ENCODE measurements around the gene OR2AT4. TPM values are rescaled to one million over a fixed set of nuclear protein-coding genes. Genes with fewer than 3 reads are reported as not detected.
A peak's percentile ranks its signal among the peaks of the same experiment; 100 is the strongest.

OR2AT4 gene
- total and polyA plus RNA-seq, 2 of the 8 experiments (the other 6 are each of a cell fraction or from before 2014, with no cell fraction given) = not detected

DNA sequence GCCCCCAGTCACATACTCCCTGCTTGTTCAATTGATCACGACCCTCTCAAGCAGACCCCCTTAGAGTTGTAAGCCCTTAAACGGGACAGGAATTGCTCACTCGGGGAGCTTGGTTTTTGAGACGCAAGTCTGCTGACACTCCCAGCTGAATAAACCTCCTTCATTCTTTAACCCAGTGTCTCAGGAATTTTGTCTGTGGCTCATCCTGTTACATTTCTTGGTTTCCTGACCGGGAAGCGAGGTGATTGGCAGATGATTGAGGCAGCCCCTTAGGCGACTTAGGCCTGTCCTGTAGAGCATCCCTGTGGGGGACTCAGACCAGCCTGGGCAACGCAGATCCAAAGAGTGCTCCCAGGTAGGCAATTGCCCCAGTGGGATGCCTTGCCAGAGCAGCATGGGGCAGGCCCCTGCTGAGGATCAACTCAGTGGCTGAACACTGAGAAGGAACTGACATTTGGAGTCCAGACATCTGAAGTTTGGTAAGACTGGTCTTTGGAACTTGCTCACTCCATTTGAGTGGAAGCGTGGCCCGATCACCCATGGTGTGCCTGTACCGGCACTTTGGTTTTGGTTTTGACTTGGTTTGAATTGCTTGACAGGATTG is 56.4 kb downstream of the OR2AT4 start:
- H3K36me3 ChIP-seq (ENCODE audit: control insufficient read depth in 2 of 4, insufficient read depth in 4 of 4, low read length in 3 of 4) = no peaks in the 10 kb centered on the region
- no peak overlapping the region for H4K8ac ChIP-seq (ENCODE audit: extremely low read depth, insufficient read depth, low read length)
- no peak overlapping the region for H2BK15ac ChIP-seq (ENCODE audit: low read length)
- no peak overlapping the region for H4K91ac ChIP-seq (replicated peaks; ENCODE audit: insufficient read length, low read length)
- no peak overlapping the region for H3K18ac ChIP-seq (ENCODE audit: extremely low read depth, low read length)
- peak in 1 of 2 experiments; percentile 23 for DNase-seq (ENCODE audit: low read depth in 1 of 2, low spot score in 2 of 2)
- TF ChIP-seq CTCF (IDR thresholded peaks at IDR 0.05; ENCODE audit: control extremely low read depth in 1 of 3, insufficient read depth in 1 of 3, low read depth in 1 of 3, low read length in 3 of 3) = no peak
- no peak for TF ChIP-seq KDM1A (IDR thresholded peaks at IDR 0.05; ENCODE audit: borderline replicate concordance, low read length)
- TF ChIP-seq SP4 (IDR thresholded peaks at IDR 0.05; ENCODE audit: low read length) = no peak
- TF ChIP-seq, protein P1, sequence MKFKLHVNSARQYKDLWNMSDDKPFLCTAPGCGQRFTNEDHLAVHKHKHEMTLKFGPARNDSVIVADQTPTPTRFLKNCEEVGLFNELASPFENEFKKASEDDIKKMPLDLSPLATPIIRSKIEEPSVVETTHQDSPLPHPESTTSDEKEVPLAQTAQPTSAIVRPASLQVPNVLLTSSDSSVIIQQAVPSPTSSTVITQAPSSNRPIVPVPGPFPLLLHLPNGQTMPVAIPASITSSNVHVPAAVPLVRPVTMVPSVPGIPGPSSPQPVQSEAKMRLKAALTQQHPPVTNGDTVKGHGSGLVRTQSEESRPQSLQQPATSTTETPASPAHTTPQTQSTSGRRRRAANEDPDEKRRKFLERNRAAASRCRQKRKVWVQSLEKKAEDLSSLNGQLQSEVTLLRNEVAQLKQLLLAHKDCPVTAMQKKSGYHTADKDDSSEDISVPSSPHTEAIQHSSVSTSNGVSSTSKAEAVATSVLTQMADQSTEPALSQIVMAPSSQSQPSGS (IDR thresholded peaks at IDR 0.05; ENCODE audit: low read length) = no peak
- TF ChIP-seq KDM5A (IDR thresholded peaks at IDR 0.05; ENCODE audit: low read length) = no peak
- TF ChIP-seq JUN (IDR thresholded peaks at IDR 0.05; ENCODE audit: low read depth, low read length) = no peak
- no peak for TF ChIP-seq USF2 (IDR thresholded peaks at IDR 0.05; ENCODE audit: low read length)
- CTCF ChIA-PET (ENCODE audit: partially characterized antibody) = no interaction called here
- 91% methylated on average over 11 of the region's 11 CpGs; no CpG with 5 or more reads in 1 of the 2 experiments for WGBS, 2 experiments (ENCODE audit: extremely low coverage in 1 of 2, insufficient coverage in 1 of 2, insufficient read length in 1 of 2, insufficient replicate concordance in 2 of 2, low coverage in 1 of 2, low lambda C conversion rate in 2 of 2, missing lambda C conversion rate in 1 of 2)
- H4K5ac ChIP-seq (ENCODE audit: insufficient read length, low read depth, low read length) = no peak overlapping the region
- 0 out of 7 replicates have a peak, but pooled peaks cover 0 to 2% (median 0%) of the 10 kb centered on the region in 4 experiments for H3K4me1 ChIP-seq (replicated peaks in 1 of 4; ENCODE audit: control insufficient read depth in 3 of 4, insufficient read depth in 4 of 4, low read length in 3 of 4)
- POLR2A ChIA-PET (ENCODE audit: partially characterized antibody) = interaction anchor here (0.6 kb wide), 1 partner anchor 113 kb away, joined by 3 read pairs; no protein-coding TSS in a partner anchor
- H3K14ac ChIP-seq (ENCODE audit: insufficient read length) = no peak overlapping the region
- no peak overlapping the region for H2BK20ac ChIP-seq (ENCODE audit: low read length)
- H3K27me3 ChIP-seq (replicated peaks in 1 of 4; ENCODE audit: control insufficient read depth in 3 of 4, extremely low read depth in 1 of 4, insufficient read depth in 3 of 4, low read length in 3 of 4) = no peaks in the 10 kb centered on the region; a peak in 2 of 7 replicates
- no peak overlapping the region for H2BK120ac ChIP-seq (replicated peaks; ENCODE audit: low read depth, low read length)
- H3K27ac ChIP-seq (ENCODE audit: low read depth, low read length) = no peak overlapping the region
- no peak overlapping the region for H2AFZ ChIP-seq (ENCODE audit: low read length)
- peaks cover 0 to 2% of the 10 kb centered on the region in 2 experiments; a peak in 2 of 4 replicates for H3K9me3 ChIP-seq (ENCODE audit: insufficient read depth in 2 of 2, low read depth in 1 of 2, low read length in 1 of 2)
- H3K23ac ChIP-seq (ENCODE audit: insufficient read length) = no peak overlapping the region
- H3K9ac ChIP-seq (replicated peaks in 1 of 4; ENCODE audit: extremely low read depth in 1 of 4, low read depth in 3 of 4, low read length in 3 of 4) = no peak overlapping the region
- no peak for FAIRE-seq
- H3K79me1 ChIP-seq (ENCODE audit: low read depth, low read length) = no peaks in the 10 kb centered on the region
- H3K4me2 ChIP-seq (ENCODE audit: insufficient read depth in 1 of 2, low read depth in 2 of 2, low read length in 2 of 2) = no peak overlapping the region
- no peak overlapping the region for H3K56ac ChIP-seq (replicated peaks; ENCODE audit: insufficient read length, low read depth, low read length)
- no peak overlapping the region for H2AK5ac ChIP-seq (ENCODE audit: low read depth, low read length)
- no peak overlapping the region for H3K4me3 ChIP-seq (ENCODE audit: extremely low read depth in 1 of 4, insufficient read depth in 2 of 4, low read depth in 3 of 4, low read length in 4 of 4)
- no peaks in the 10 kb centered on the region for H3K79me2 ChIP-seq (ENCODE audit: control insufficient read depth in 1 of 2, insufficient read depth in 2 of 2, low read length in 2 of 2)
- H2BK12ac ChIP-seq (ENCODE audit: low read depth, low read length) = no peak overlapping the region
- H4K20me1 ChIP-seq (replicated peaks in 1 of 2; ENCODE audit: control insufficient read depth in 1 of 2, insufficient read depth in 2 of 2, low read length in 2 of 2) = no peaks in the 10 kb centered on the region
- H3K23me2 ChIP-seq (ENCODE audit: low read depth, low read length) = no peaks in the 10 kb centered on the region
- H3K4ac ChIP-seq (replicated peaks; ENCODE audit: insufficient read length, low read depth, low read length) = no peak overlapping the region
- H2BK5ac ChIP-seq (ENCODE audit: low read depth, low read length) = no peak overlapping the region
